NCI-H2107 (cell line): ENCODE measurements around the gene VAPA.

ENCODE experiments used
- DNase-seq: peaks from one replicate; lab custom pipeline; 2025; lab: John Stamatoyannopoulos, UW

The VAPA gene

GRCh38 chr18:9941103-9941502 lies 27.3 kb downstream of the VAPA start:
- no peak for DNase-seq

DNA sequence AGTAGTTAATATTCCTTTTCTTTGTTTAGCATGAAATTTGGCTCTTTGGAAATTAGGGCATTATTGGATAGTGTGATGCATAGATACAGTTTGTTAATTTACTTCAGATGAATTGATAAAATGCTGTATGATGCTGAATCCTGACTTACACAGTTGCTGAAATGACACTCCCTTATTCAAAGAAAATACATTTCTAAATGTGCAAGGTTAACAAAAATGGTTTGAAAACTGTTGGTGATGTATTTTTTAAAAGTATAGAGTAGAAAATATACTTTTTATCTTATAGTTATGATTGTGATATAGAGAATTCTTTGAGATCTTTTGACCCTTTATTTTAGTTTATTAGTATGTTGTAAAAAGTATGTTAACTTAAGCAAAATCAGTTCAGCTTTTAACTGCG lies 27.8 kb downstream of the VAPA start:
- DNase-seq, result no peak

GRCh38 chr18:9943311-9943710 lies 29.5 kb downstream of the VAPA start:
- no peak for DNase-seq

DNA sequence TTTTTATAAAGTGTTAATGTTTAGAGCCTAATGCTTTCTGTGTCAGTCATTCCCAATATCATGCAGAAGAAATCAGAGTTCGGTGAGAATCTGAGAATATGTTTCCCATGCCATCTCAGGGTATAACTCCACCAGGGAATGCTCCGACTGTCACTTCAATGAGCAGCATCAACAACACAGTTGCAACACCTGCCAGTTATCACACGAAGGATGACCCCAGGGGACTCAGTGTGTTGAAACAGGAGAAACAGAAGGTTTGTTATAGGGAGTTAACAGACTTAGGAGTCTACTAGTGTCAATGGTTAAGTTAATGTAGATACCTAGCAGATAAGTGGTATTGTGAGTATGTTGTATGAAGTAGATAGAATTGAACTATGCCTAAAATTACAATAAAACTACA lies 31.0 kb downstream of the VAPA start:
- DNase-seq, result no peak

DNA sequence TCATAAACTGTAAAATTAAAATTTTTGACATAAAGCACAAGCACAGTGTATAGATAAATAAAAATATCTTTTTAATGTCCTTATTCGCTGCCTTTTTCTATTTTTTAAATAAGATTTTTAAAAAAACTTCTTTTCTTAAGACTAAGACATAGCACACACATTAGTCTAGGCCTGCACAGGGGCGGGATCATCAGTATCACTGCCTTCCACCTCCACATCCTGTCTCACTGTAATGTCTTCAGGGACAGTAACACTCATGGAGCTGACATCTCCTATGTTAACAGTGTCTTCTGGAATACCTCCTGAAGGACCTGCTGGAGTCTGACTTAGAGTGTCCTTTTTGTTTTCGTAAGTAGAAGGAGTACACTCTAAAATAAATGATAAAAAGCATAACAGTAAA lies 33.0 kb downstream of the VAPA start:
- DNase-seq, result no peak

GRCh38 chr18:9947248-9947647 lies 33.4 kb downstream of the VAPA start:
- no peak for DNase-seq

DNA sequence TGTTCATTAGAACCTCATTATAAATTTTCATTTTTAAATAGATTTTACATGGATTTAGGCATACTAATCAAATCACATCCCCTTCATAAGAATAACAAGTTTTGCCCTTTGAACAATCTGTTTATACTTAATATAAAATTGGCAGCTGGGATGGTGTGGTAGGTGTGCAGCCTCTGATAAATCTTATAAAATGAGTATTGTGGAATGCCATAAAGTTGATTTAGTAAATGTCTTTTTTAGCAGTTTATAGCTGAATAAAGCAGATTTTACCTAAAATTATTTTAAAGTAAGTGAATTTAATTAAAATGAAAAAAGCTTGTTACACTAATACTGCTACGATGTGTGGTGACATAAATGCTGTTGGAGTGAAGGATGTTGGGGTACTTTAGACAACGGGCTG lies 35.5 kb downstream of the VAPA start:
- DNase-seq, result no peak

- DNase-seq, result no peak
Measured at GRCh38 chr18:9949861-9950260, 36.0 kb downstream of the VAPA start.

DNA sequence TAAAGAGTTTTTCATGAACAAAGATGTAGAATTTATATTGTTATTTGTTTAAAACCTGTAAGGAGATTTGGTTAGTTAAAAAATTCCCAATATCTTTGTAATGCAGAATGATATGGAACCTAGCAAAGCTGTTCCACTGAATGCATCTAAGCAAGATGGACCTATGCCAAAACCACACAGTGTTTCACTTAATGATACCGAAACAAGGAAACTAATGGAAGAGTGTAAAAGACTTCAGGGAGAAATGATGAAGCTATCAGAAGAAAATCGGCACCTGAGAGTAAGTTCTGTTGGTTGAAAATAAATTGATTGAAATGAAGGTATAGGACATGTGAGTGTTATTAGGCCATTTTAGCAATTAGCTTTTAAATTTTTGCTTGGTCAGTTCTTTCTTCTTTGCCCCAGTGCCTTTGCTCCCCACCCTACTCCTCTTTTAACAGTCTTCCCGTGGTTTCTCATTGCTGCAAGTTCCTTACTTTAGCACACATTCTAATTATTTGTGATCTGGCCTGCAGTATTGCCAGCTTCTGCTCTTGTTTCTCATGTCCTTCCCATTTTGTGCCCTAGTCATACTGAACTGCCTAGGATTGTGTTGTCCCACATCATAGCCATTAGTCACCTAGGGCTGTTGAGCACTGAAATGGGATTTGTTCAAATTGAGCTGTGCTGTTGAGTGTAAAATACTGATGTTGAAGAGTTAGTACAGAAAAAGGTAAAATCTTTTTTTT lies 36.6 kb downstream of the VAPA start:
- DNase-seq, result no peak

GRCh38 chr18:9951022-9951859 lies 37.4 kb downstream of the VAPA start:
- no peak for DNase-seq

GRCh38 chr18:9952633-9953416 lies 39.0 kb downstream of the VAPA start:
- DNase-seq, result no peak

- DNase-seq, result no peak
Measured at GRCh38 chr18:9958861-9959399, 45.1 kb downstream of the VAPA start.

DNA sequence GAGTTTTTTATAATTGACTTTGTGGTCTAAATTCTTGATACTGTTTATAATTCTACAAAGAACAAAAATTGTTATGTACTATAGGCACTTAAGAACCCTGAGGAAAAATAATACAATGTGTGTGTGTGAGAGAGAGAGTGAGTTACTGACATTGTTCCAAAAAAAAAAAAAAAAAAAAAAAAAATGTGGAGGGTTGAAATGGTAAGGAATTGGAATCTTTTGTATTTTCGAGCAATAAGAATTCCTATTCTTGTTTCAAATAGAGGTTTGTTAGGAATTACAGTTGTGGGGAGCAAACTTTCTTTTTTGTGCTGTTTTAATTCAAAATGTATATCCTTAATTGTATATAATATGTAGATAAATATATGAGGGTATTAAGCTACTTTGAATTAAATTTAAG lies 45.7 kb downstream of the VAPA start:
- no peak for DNase-seq

GRCh38 chr18:9960258-9960904 lies 46.6 kb downstream of the VAPA start:
- no peak for DNase-seq

DNA sequence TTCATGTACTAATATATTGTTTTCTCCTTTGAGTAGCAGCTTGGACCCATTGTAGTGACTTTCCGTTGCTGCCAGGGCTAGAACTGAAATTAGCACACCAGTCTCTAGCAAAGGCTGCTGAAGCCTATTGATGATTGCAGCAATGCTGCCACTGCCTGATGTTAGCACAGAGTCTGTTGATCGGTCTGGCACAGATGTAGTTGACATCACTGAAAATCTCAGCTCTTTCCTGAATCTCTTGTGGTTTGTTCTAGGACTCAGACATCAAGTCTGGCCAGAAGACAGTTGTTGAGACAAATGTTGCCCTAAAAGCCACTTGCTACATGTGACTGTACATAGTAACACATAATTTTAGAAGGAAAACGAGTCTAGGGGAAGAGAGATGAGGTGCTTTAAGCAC lies 47.2 kb downstream of the VAPA start:
- DNase-seq, result no peak

DNA sequence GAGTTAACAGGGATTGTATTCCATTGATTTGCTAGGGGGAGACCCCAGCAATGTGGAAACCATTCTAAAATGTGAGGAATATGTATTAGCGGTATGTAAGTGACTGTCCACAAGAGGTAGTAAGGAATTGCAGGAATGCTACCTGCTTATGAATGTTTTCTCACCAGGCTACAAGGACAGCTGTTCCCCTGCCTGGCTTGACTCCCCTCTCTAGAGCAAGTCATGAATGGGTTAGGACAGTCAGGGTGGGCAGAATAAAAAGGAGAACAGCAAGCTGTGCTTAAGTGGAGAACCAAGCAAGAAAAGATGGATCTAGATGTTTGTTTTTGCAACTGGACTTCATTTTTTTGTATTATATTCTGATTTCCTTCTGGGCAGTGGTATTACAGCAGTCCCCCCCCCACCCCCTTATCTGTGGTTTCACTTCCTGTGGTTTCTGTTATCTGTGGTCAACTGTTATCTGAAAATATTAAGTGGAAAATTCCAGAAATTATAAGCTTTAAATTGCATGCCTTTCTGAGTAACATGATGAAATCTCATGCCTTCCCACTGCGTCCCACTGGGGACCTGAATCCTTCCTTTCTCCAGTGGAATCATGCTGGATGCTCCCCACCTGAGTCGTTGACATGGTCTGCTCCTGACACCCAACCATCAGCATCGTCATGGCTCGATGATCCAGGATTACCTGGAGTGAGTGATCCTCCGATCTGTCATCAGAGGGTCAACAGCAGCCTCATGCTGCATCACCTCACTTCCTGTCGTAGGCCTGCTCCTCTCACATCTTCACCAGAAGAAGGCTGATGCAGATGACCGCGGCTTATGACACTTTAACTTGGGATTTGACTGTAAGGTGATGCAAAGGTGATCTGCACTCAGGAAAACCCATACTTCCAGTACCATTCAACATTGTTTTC lies 52.2 kb downstream of the VAPA start:
- no peak for DNase-seq

GRCh38 chr18:9968081-9968848 lies 54.4 kb downstream of the VAPA start:
- no peak for DNase-seq

- no peak for DNase-seq
Measured at GRCh38 chr18:9969247-9969646, 55.4 kb downstream of the VAPA start.

- no peak for DNase-seq
Measured at GRCh38 chr18:9971313-9971920, 57.6 kb downstream of the VAPA start.

GRCh38 chr18:9973470-9973869 lies 59.7 kb downstream of the VAPA start:
- no peak for DNase-seq
